Ascending aorta (tissue), 2 donors: ENCODE results near the gene STAP2. TPM values are rescaled to one million over a fixed set of nuclear protein-coding genes. Genes with fewer than 3 reads are reported as not detected.

Experiments
- DNase-seq, 2 donors: peaks; one replicate each; pipeline ENCODE4 v3.0.0-alpha.2; 2019; ENCODE audit warnings: low spot score in 2 of 2
- H3K27ac ChIP-seq, 2 donors: fragments of 200-600 bp; sonication (generic); one replicate each; pipeline ENCODE4 v1.5.1; 2016 to 2017; ENCODE audit warnings: mild to moderate bottlenecking in 1 of 2
- H3K27me3 ChIP-seq: fragments of 200-600 bp; sonication (generic); one replicate; pipeline ENCODE4 v1.5.1; 2017
- H3K36me3 ChIP-seq, 2 donors: fragments of 200-600 bp; sonication (generic); one replicate each; pipeline ENCODE4 v1.5.1; 2016
- H3K4me1 ChIP-seq, 2 donors: fragments of 200-600 bp; sonication (generic); one replicate each; pipeline ENCODE4 v1.5.1; 2016 to 2017; ENCODE audit warnings: mild to moderate bottlenecking in 1 of 2
- H3K4me3 ChIP-seq, 2 donors: fragments of 200-600 bp; sonication (generic); one replicate each; pipeline ENCODE4 v1.5.1; 2016 to 2017; ENCODE audit warnings: mild to moderate bottlenecking in 1 of 2
- H3K9me3 ChIP-seq, 2 donors: fragments of 200-600 bp; sonication (generic); one replicate each; pipeline ENCODE4 v1.5.1; 2016
- intact Hi-C: fragments of 100-400 bp; cut with DNase I; formaldehyde crosslinking; loops from one replicate; pipeline ENCODE4 v1.15.1; 2023
- total RNA-seq: library from RNA; depleted of rRNA; stranded (reverse); fragments of >200 nt; gene quantifications from one replicate; pipeline ENCODE4 v1.1.0, GENCODE V29; 2016
- TF ChIP-seq, protein P1 (sequence below), 3 experiments: fragments of 200-600 bp in 2 of 3; fragments of 450-650 bp in 1 of 3; sonication (generic) in 2 of 3; IDR thresholded peaks; one replicate each; pipeline ENCODE4 v1.5.1; 2016 to 2019; ENCODE audit warnings: antibody characterized with exemption in 3 of 3, mild to moderate bottlenecking in 1 of 3, moderate library complexity in 1 of 3

The STAP2 gene
- total RNA-seq, 1 donor from 2014 or later = 6.6 TPM

DNA sequence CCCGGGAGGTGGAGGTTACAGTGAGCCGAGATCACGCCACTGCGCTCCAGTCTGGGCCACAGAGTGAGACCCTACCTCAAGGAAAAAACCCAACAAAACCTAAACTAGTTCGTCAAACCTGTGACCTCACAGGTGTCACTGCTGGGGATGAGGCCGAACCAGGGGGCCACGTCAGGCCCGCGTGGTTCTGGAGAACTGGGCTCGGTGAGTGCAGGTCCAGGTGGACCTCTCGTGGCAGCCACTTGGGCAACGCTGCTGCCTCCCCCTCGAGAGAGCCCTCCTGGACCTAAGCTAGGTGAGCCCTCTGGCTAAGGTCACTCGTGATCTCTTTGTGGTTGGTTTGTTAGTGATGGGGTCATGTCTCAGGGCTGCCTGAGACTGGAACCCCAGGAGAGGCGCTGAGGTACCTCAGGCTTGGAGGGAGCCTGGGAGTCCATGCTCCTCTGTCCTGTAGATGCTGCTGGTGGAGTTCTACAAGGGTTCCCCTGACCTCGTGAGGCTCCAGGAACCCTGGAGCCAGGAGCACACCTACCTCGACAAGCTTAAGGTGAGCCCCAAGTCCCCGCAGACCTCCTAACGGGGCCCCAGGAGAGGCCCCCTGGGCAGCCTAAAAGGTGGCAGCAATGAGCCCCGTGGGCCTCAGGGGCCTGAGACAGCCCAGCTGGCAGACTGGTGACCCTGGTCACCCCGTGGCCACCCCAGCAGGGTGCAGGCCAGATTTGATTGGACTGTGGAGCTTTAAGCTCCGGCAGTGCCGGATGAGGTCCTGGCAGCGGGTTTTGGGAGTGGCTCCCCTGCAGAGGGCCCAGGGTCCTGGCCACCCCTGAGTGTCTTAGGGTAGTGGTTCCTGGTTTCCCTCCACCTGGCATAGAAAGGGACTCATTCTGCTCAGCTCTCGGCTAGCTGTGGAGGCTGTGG is 20.3 kb upstream of the STAP2 start:
- intact Hi-C loops = no loop called here
- Histone ChIP-seq H3K27me3 (no peaks in the 10 kb centered on the region), H3K4me1 (no peaks in the 10 kb centered on the region), H3K9me3 (no peaks in the 10 kb centered on the region), H3K36me3 (peaks cover 49 to 58% of the 10 kb centered on the region in 2 donors), H3K27ac (no peak overlapping the region), H3K4me3 (no peak overlapping the region)
- no peak for DNase-seq
- TF ChIP-seq, protein P1, sequence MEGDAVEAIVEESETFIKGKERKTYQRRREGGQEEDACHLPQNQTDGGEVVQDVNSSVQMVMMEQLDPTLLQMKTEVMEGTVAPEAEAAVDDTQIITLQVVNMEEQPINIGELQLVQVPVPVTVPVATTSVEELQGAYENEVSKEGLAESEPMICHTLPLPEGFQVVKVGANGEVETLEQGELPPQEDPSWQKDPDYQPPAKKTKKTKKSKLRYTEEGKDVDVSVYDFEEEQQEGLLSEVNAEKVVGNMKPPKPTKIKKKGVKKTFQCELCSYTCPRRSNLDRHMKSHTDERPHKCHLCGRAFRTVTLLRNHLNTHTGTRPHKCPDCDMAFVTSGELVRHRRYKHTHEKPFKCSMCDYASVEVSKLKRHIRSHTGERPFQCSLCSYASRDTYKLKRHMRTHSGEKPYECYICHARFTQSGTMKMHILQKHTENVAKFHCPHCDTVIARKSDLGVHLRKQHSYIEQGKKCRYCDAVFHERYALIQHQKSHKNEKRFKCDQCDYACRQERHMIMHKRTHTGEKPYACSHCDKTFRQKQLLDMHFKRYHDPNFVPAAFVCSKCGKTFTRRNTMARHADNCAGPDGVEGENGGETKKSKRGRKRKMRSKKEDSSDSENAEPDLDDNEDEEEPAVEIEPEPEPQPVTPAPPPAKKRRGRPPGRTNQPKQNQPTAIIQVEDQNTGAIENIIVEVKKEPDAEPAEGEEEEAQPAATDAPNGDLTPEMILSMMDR (IDR thresholded peaks at IDR 0.05) = no peak

DNA sequence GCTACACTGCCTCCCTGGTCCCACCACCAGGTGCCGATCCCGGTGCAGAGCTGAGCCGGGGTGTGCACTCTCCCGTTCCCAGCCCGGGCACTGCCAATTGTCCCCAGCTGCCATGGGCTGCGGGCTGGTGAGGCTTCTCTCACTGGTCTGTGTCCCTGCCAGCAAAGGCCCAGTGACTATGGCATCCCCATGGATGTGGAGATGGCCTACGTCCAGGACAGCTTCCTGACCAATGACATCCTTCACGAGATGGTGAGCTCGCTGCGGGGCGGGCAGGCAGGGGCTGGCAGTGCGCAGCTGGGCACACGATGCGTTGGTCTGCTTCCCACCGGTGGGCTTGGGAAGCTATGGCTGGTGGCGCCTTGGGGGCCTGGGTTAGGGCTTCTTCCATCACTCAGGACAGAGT is 19.3 kb upstream of the STAP2 start:
- H3K4me3 ChIP-seq = no peak overlapping the region
- no peak overlapping the region for H3K27ac ChIP-seq
- H3K36me3 ChIP-seq = peaks cover 39 to 47% of the 10 kb centered on the region in 2 donors
- H3K9me3 ChIP-seq = no peaks in the 10 kb centered on the region
- no peaks in the 10 kb centered on the region for H3K4me1 ChIP-seq
- DNase-seq = no peak
- no peaks in the 10 kb centered on the region for H3K27me3 ChIP-seq
- intact Hi-C loops = no loop called here
- TF ChIP-seq, protein P1 (IDR thresholded peaks at IDR 0.05) = no peak

DNA sequence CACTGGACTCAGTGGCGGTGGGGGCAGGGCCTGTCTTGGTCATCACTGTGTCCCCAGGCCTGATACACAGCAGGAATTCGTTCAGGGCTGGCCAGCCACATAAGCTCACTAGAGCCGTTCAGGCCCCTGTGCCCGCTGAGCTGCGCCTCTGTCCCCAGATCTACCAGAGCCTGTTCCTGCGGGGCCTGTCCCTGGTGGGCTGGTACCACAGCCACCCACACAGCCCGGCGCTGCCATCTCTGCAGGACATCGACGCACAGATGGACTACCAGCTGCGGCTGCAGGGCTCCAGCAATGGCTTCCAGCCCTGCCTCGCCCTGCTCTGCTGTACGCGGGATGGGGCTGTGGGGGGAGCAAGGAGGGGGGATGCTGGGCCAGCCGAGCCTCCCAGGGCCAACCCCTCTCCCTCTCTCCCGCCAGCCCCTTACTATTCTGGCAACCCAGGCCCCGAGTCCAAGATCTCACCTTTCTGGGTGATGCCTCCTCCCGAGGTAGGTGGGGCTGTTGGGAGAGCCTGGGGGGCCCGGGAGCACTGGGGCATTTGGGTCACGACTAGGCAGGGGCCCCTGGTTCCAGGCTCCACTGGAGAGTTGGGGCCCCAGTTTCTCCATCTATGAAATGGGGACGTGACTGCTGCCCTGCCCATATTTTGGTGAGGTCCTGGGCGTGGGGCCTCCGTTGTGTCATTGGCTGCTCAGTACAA is 18.6 kb upstream of the STAP2 start:
- peaks cover 32 to 40% of the 10 kb centered on the region in 2 donors for H3K36me3 ChIP-seq
- intact Hi-C loops = no loop called here

DNA sequence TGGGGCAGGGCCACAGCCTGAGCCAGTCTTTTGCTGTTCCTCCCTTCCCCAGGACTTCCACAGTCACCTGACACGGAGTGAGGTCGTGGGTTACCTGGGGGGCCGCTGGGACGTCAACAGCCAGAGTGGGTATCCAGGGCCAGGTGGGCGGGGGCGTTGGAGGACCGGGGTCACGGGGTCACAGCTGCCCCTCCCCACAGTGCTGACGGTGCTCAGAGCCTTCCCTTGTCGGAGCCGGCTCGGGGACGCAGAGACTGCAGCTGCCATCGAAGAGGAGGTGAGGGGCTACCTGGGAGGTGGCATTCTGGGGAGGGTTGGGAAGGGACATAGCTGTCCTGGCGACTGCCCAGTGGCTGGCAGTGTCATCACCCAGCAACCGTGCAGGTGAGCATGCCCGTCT is 16.3 kb upstream of the STAP2 start:
- no peaks in the 10 kb centered on the region for H3K9me3 ChIP-seq
- H3K27me3 ChIP-seq = no peaks in the 10 kb centered on the region
- intact Hi-C loops = loop anchor here (5.0 kb wide), 1 partner anchor 88 kb away; no protein-coding TSS in a partner anchor
- no peaks in the 10 kb centered on the region for H3K4me1 ChIP-seq
- DNase-seq = no peak
- H3K27ac ChIP-seq = no peak overlapping the region
- H3K4me3 ChIP-seq = no peak overlapping the region
- TF ChIP-seq, protein P1 (IDR thresholded peaks at IDR 0.05) = no peak
- peaks cover 9 to 18% of the 10 kb centered on the region in 2 donors for H3K36me3 ChIP-seq

More for the DNA sequence above, 18.6 kb upstream of the STAP2 start:
- TF ChIP-seq, protein P1 (IDR thresholded peaks at IDR 0.05) = no peak
- no peaks in the 10 kb centered on the region for H3K27me3 ChIP-seq
- H3K9me3 ChIP-seq = no peaks in the 10 kb centered on the region
- no peaks in the 10 kb centered on the region for H3K4me1 ChIP-seq
- H3K27ac ChIP-seq = no peak overlapping the region
- DNase-seq = no peak
- H3K4me3 ChIP-seq = no peak overlapping the region

DNA sequence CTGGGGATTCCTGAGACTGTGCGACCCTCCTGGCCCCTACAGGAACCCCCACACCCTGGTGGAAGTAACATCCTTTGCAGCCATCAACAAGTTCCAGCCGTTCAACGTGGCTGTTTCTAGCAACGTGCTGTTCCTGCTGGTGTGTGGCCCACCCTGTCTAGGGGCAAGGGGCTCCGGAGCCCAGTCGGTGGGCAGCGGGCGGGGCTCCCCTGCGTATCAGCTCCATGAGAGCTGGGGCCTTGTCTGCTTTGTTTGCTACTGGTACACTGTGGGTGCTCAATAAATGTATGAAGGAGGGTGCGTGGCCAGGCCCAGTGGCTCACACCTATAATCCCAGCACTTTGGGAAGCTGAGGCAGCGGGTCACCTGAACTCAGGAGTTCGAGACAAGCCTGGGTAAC is 15.7 kb upstream of the STAP2 start:
- DNase-seq = no peak
- Histone ChIP-seq H3K27me3 (no peaks in the 10 kb centered on the region), H3K36me3 (peaks cover 4 to 12% of the 10 kb centered on the region in 2 donors), H3K4me1 (no peaks in the 10 kb centered on the region), H3K27ac (no peak overlapping the region), H3K9me3 (no peaks in the 10 kb centered on the region), H3K4me3 (no peak overlapping the region)
- TF ChIP-seq, protein P1 (IDR thresholded peaks at IDR 0.05) = no peak
- intact Hi-C loops = loop anchor here (5.0 kb wide), 1 partner anchor 87 kb away; no protein-coding TSS in a partner anchor
